Measurements from ENCODE around the gene CARD14. TPM values are rescaled to one million over a fixed set of nuclear protein-coding genes. Genes with fewer than 3 reads are reported as not detected.

Gene CARD14
- total and polyA plus RNA-seq, 2 experiments from 2014 or later = 2.7 to 2.9 TPM

DNA sequence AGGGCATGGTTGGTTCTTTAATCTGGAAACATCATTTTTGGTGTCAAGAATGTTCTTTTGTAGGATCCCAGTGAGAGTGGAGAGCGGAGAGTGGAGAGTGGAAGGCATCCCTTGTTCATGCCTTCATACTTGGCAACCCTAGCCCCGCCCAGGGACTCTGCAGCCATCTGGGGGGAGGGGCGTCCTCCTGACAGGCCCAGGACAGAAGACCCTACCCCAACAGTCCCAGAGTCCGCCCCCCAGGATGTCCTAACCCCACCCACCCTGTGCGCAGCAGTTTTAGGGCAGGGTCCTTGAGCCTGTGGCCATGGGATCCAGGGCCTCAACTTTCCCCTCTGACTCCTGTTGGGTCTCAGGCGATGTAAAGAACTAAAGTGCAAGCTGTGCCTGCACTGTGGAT is 54.9 kb downstream of the CARD14 start:
- H3K4me1 ChIP-seq (ENCODE audit: low read depth) = no peaks in the 10 kb centered on the region
- no peaks in the 10 kb centered on the region for H3K36me3 ChIP-seq
- TF ChIP-seq, protein P1, sequence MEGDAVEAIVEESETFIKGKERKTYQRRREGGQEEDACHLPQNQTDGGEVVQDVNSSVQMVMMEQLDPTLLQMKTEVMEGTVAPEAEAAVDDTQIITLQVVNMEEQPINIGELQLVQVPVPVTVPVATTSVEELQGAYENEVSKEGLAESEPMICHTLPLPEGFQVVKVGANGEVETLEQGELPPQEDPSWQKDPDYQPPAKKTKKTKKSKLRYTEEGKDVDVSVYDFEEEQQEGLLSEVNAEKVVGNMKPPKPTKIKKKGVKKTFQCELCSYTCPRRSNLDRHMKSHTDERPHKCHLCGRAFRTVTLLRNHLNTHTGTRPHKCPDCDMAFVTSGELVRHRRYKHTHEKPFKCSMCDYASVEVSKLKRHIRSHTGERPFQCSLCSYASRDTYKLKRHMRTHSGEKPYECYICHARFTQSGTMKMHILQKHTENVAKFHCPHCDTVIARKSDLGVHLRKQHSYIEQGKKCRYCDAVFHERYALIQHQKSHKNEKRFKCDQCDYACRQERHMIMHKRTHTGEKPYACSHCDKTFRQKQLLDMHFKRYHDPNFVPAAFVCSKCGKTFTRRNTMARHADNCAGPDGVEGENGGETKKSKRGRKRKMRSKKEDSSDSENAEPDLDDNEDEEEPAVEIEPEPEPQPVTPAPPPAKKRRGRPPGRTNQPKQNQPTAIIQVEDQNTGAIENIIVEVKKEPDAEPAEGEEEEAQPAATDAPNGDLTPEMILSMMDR (IDR thresholded peaks at IDR 0.05; ENCODE audit: low read depth, low read length) = no peak
- H3K27ac ChIP-seq = no peak overlapping the region
- no peaks in the 10 kb centered on the region for H3K9me3 ChIP-seq (ENCODE audit: low read depth)
- DNase-seq (ENCODE audit: low read depth in 1 of 2, low spot score in 1 of 2) = no peak
- H3K4me3 ChIP-seq = no peak overlapping the region
- H3K27me3 ChIP-seq = no peaks in the 10 kb centered on the region

DNA sequence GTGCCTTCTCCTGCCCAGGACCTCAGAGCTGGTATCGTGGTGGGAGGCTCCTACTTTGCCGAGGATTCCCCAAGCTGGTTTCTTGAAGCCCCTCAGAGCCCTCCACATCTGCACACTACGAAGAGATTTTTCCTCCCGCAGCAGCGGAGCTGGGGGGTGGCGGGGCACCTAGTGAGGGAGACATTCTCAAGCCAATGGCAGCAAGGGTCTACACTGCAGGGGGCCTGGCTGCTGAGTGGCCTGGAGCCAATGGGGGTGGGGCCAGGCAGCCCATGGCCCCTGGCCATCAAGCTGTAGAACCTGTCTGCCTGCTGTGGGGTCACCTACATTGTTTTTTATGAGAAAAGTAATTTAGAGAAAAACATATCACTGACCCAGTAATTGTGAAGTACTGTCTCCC is 55.4 kb downstream of the CARD14 start:
- Histone ChIP-seq H3K27ac (no peak overlapping the region), H3K36me3 (no peaks in the 10 kb centered on the region), H3K9me3 (ENCODE audit: low read depth) (no peaks in the 10 kb centered on the region), H3K27me3 (no peaks in the 10 kb centered on the region), H3K4me1 (ENCODE audit: low read depth) (no peaks in the 10 kb centered on the region), H3K4me3 (no peak overlapping the region)
- TF ChIP-seq, protein P1 (IDR thresholded peaks at IDR 0.05; ENCODE audit: low read depth, low read length) = no peak
- no peak for DNase-seq (ENCODE audit: low read depth in 1 of 2, low spot score in 1 of 2)

DNA sequence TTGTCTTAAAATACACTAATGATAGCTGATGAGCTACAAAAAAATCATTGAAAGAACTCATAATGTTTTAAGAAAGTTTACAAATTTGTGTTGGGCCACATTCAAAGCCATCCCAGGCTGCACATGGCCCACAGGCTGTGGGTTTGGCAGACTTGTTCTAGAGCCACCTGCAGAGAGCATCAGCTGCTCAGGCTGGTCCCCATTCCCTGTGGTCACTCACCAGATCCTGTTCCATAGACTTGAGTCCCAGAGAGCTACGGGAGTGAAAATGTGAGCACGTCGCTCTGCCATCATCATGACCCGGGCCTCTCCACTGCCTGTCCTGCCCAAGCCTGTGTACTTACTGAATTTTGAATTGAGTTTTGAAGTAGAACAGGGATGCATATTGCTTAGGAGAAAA is 57.3 kb downstream of the CARD14 start:
- no peaks in the 10 kb centered on the region for H3K27me3 ChIP-seq
- no peaks in the 10 kb centered on the region for H3K9me3 ChIP-seq (ENCODE audit: low read depth)
- H3K4me1 ChIP-seq (ENCODE audit: low read depth) = no peaks in the 10 kb centered on the region
- no peak overlapping the region for H3K4me3 ChIP-seq
- DNase-seq (ENCODE audit: low read depth in 1 of 2, low spot score in 1 of 2) = no peak
- H3K36me3 ChIP-seq = no peaks in the 10 kb centered on the region
- no peak overlapping the region for H3K27ac ChIP-seq
- TF ChIP-seq, protein P1 (IDR thresholded peaks at IDR 0.05; ENCODE audit: low read depth, low read length) = no peak

DNA sequence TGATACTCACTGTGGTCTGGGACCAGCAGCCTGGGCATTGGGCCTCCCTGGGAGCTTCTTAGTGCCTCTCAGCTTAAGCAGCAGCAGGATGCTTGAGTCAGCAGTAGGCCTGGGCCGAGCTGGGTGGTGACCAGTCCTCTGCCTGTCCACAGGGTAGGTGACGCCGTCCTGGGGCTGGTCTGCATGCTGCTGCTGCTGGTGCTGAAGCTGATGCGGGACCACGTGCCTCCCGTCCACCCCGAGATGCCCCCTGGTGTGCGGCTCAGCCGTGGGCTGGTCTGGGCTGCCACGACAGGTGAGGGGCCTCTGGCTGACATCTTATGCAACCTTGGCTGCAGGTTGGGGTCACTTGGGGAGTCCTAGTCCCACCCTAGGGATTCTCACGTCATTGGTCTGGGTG is 57.8 kb downstream of the CARD14 start:
- no peaks in the 10 kb centered on the region for H3K9me3 ChIP-seq (ENCODE audit: low read depth)
- no peaks in the 10 kb centered on the region for H3K27me3 ChIP-seq
- DNase-seq (ENCODE audit: low read depth in 1 of 2, low spot score in 1 of 2) = no peak
- no peak overlapping the region for H3K27ac ChIP-seq
- no peaks in the 10 kb centered on the region for H3K36me3 ChIP-seq
- TF ChIP-seq, protein P1 (IDR thresholded peaks at IDR 0.05; ENCODE audit: low read depth, low read length) = no peak
- no peak overlapping the region for H3K4me3 ChIP-seq
- no peaks in the 10 kb centered on the region for H3K4me1 ChIP-seq (ENCODE audit: low read depth)

DNA sequence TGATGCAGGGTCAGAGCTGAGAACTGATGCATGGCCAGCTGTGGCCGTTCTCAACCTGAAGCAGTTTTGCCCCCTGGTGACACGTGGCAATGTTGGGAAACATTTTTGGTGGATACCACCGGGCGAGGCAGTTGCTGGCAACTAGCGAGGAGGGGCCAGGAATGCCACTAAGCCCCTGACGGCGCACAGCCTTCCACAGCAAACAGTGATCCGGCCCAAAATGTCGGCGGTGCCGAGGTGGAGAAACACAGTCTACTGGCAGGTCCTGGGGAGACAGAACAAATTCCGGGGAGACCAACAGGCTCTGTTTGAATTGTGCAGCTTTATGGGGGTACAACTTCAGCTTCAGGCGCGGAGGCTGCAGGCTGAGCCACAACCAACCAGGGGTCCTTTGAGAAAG is 58.6 kb downstream of the CARD14 start:
- Histone ChIP-seq H3K36me3 (peaks cover 3% of the 10 kb centered on the region), H3K27ac (no peak overlapping the region), H3K9me3 (ENCODE audit: low read depth) (no peaks in the 10 kb centered on the region), H3K4me3 (no peak overlapping the region), H3K4me1 (ENCODE audit: low read depth) (no peaks in the 10 kb centered on the region), H3K27me3 (no peaks in the 10 kb centered on the region)
- TF ChIP-seq, protein P1 (IDR thresholded peaks at IDR 0.05; ENCODE audit: low read depth, low read length) = no peak
- DNase-seq (ENCODE audit: low read depth in 1 of 2, low spot score in 1 of 2) = no peak

DNA sequence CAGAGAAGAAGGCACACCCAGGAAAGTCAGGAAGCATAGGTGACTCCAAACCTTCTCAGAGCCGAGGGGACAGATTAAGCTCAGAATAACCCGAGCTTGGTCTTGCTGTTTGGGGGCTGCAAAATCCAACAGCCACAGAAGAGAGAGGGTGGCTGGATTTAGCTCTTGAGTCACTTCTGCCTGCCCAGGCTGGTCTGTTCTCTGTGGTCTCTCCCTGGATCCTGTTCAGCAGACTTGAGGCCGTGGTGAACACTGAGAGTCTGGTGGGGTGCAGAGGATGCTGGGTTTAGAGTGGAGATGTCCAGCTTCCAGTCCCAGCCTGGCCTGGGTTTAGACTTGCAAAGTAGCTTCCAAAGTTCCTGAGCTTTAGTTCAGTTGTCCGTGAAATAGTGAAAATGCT is 59.2 kb downstream of the CARD14 start:
- Histone ChIP-seq H3K36me3 (peaks cover 3% of the 10 kb centered on the region), H3K9me3 (ENCODE audit: low read depth) (no peaks in the 10 kb centered on the region), H3K4me1 (ENCODE audit: low read depth) (no peaks in the 10 kb centered on the region), H3K4me3 (no peak overlapping the region), H3K27ac (no peak overlapping the region), H3K27me3 (no peaks in the 10 kb centered on the region)
- DNase-seq (ENCODE audit: low read depth in 1 of 2, low spot score in 1 of 2) = no peak
- TF ChIP-seq, protein P1 (IDR thresholded peaks at IDR 0.05; ENCODE audit: low read depth, low read length) = no peak

Data from cardiac muscle cell (in vitro differentiated cells and primary cell).